HAP-1 (cell line): ENCODE measurements around the gene TNFSF13B.
A peak's percentile ranks its signal among the peaks of the same experiment; 100 is the strongest.

Experiments used
- DNase-seq, 2 experiments: peaks; one replicate each; pipeline ENCODE4 v3.0.0-alpha.2; 2016 to 2020; ENCODE audit warnings: low spot score in 2 of 2
- H3K27me3 ChIP-seq: fragments of 250-450 bp; sonication (Bioruptor Pico); 2 replicates; pipeline ENCODE4 v1.5.1; 2020; ENCODE audit warnings: low read depth, mild to moderate bottlenecking, moderate library complexity
- H3K36me3 ChIP-seq: fragments of 250-450 bp; sonication (Bioruptor Pico); replicated peaks from 2 replicates; pipeline ENCODE4 v1.5.1; 2020; ENCODE audit warnings: mild to moderate bottlenecking
- H3K4me1 ChIP-seq: fragments of 250-450 bp; sonication (Bioruptor Pico); 2 replicates; pipeline ENCODE4 v1.5.1; 2020; ENCODE audit warnings: mild to moderate bottlenecking
- H3K4me3 ChIP-seq: fragments of 250-450 bp; sonication (Bioruptor Pico); 2 replicates; pipeline ENCODE4 v1.5.1; 2020; ENCODE audit warnings: mild to moderate bottlenecking, moderate library complexity
- H3K9me3 ChIP-seq: fragments of 250-450 bp; sonication (Bioruptor Pico); 2 replicates; pipeline ENCODE4 v1.5.1; 2020; ENCODE audit warnings: mild to moderate bottlenecking, moderate library complexity
- in situ Hi-C: fragments of 300-500 bp; cut with MboI; formaldehyde crosslinking; loops from 3 replicates; pipeline ENCODE4 v1.14.3; 2020; ENCODE audit warnings: low sequenced_read_pairs, inconsistent platforms, mixed read lengths

The TNFSF13B gene

DNA sequence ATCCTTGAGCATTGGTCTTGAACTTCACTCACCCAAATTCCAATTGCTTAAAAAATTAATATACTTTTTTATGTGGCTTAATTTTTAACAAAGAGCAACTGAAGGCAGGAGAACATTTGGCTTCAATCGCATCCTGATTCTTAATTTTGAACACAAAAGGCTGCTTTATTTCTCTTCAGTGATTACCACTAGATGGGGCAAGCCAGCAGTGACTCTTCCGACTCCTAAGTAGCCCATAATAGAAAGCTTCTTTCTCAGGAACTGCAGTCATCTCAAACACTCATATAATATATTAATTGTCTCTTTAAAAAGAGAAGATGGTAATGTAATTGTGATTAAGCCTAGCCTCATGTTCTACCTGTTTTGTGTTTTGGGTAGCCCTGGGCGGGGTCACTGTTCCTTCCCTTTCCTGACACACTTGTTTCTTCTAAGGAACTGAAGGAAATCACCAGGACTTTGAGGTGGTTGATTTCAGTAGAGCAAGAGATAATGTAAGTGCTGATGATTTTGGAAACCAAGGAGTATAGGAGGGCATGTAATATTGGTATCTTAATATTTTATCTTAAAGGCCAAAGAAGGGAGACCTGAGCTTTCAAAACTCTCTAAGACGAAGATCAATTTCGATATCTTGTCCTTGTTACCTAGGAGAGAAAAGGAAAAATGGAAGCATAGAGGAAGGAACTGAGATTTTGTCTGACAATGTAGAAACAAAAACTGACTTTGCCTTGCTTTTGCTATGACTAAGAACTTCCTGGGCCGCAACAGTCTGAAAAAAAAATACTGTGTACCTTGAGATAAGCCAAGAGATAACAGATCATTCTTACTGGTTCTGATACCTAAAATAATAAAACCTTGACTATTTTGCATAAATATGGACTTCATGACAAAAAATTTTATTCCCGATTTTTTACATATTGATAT lies 73.1 kb downstream of the TNFSF13B start:
- Histone ChIP-seq H3K9me3 (no peaks in the 10 kb centered on the region), H3K4me3 (no peak overlapping the region), H3K36me3 (no peaks in the 10 kb centered on the region), H3K4me1 (no peaks in the 10 kb centered on the region), H3K27me3 (peaks cover 5% of the 10 kb centered on the region)
- peak in 1 of 2 experiments; percentile 4 for DNase-seq
- in situ Hi-C loops: loop anchor here (25.0 kb wide), 1 partner anchor 545 kb away; no protein-coding TSS in a partner anchor

DNA sequence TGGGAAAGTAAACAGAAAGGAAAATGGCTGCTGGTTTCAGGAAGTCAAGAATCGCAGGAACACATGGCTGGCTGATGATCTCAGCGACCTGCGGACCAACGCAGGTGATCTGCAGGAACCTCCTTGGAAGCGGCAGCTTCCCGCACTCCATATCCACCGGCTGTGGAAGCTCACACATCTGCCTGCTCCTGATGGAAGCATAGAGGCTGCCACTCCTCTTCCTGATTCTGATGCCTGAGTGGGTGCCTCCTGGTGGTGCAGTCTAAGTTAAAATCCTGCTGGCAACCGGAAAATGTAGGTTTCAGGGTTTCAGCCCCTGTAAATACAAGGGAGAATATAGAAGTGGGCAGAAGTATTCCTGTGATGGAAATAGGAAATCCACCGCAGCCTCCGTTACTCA lies 75.5 kb downstream of the TNFSF13B start:
- no peaks in the 10 kb centered on the region for H3K36me3 ChIP-seq
- no peaks in the 10 kb centered on the region for H3K9me3 ChIP-seq
- no peaks in the 10 kb centered on the region for H3K27me3 ChIP-seq
- H3K4me3 ChIP-seq: no peak overlapping the region
- H3K4me1 ChIP-seq: no peaks in the 10 kb centered on the region
- DNase-seq: no peak
- in situ Hi-C loops: loop anchor here (25.0 kb wide), 1 partner anchor 542 kb away; no protein-coding TSS in a partner anchor

DNA sequence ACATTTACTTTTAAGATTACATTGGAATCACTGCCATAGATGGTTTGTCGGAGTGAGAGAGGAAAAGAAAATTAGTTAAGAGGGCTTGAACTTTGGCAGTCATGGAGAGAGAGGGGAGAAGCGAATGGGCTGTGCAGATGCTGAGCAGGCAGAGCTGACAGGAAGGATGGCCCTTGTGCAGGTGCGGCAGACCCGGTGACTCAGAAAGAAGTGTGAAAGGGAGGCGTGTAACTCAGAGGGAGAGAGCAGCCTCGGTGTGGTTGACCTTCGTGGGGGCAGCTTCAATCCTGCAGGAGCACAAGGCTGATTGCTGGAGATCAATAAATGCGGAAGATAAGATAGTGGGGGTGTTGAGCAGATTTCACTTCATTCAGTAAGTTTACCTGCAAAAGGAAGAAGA lies 76.9 kb downstream of the TNFSF13B start:
- Histone ChIP-seq H3K4me1 (no peaks in the 10 kb centered on the region), H3K9me3 (no peaks in the 10 kb centered on the region), H3K27me3 (no peaks in the 10 kb centered on the region), H3K36me3 (no peaks in the 10 kb centered on the region), H3K4me3 (no peak overlapping the region)
- DNase-seq: no peak
- in situ Hi-C loops: loop anchor here (25.0 kb wide), 1 partner anchor 541 kb away; no protein-coding TSS in a partner anchor

DNA sequence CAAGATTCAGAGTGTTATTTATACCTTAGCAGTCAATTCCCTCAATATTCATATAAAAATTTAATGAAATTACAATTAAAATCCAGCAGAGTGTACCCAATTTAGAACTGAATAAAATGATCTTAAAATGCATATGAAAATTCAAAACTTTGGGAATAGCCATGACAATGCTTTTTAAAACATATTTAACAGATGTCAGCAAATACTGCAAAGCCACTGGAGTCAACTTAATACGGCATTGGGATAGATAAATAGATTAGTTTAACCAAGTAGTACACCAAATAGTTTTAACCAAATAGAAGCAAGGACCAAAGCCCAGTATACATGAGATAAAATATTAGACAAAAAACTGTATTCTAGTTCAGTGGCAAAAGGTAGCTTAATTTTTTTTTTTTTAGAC lies 79.8 kb downstream of the TNFSF13B start:
- Histone ChIP-seq H3K27me3 (no peaks in the 10 kb centered on the region), H3K4me1 (no peaks in the 10 kb centered on the region), H3K9me3 (no peaks in the 10 kb centered on the region), H3K4me3 (no peak overlapping the region), H3K36me3 (no peaks in the 10 kb centered on the region)
- in situ Hi-C loops: loop anchor here (25.0 kb wide), 1 partner anchor 538 kb away; no protein-coding TSS in a partner anchor
- no peak for DNase-seq

DNA sequence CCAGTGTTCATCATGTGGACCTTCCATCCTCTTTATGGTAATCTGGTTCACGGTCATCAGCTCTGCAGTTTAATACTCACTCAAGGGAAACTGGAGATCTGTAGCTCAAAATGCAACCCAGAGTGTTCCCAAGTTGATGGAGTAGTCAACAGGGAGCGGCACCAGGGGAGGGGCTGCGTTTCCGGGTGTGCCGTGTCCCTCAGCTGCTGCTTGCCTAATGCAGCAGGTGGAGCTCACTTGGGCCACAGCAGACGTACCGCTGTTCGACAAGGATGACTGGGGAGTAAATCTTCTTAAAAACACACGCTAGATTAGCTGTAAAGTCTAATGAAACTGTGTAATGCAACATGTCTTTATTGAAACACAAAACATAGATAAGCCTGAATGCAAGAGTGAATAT lies 81.1 kb downstream of the TNFSF13B start:
- Histone ChIP-seq H3K4me1 (no peaks in the 10 kb centered on the region), H3K4me3 (no peak overlapping the region), H3K9me3 (no peaks in the 10 kb centered on the region), H3K36me3 (no peaks in the 10 kb centered on the region), H3K27me3 (no peaks in the 10 kb centered on the region)
- in situ Hi-C loops: no loop called here
- no peak for DNase-seq

DNA sequence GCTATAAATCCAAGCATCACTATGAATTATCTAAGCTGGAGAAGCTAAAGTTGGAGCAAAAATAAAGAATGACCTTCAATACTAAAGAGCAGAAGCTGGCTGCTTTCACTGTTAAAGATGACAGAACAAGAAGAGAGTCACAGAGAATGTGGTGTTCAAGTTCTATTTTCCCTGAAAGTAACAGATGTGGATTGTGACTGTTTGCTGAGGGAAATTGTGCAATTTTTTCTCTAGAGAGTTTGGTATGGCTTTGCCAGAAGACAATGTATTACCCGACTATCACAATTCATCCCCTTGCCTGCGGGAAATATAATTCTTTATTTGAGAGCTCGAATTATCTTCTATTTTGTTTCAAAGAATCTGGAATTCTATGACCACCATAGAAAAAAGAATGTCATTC lies 83.1 kb downstream of the TNFSF13B start:
- in situ Hi-C loops: no loop called here
- H3K4me3 ChIP-seq: no peak overlapping the region
- DNase-seq: no peak
- H3K27me3 ChIP-seq: no peaks in the 10 kb centered on the region
- H3K36me3 ChIP-seq: no peaks in the 10 kb centered on the region
- H3K9me3 ChIP-seq: no peaks in the 10 kb centered on the region
- no peaks in the 10 kb centered on the region for H3K4me1 ChIP-seq

DNA sequence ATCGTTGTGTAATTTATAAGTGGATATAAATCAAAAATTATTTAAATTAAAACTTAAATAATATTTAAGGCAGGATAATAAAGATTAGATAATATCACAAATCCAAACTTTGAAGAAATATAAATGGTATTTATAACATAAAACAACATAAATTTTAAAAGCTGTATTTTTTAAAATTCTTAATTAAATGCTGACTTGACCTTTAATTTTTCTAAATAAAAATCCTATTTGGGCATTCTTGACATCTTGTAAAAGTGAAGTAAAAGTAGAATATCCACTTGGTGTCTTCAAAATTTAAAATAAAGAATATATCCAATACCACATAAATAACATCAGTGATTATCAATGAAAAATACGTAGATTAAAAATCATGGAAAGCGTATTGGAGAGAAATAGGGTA lies 87.7 kb downstream of the TNFSF13B start:
- in situ Hi-C loops: no loop called here
- no peak overlapping the region for H3K4me3 ChIP-seq
- no peaks in the 10 kb centered on the region for H3K36me3 ChIP-seq
- H3K9me3 ChIP-seq: no peaks in the 10 kb centered on the region
- no peaks in the 10 kb centered on the region for H3K27me3 ChIP-seq
- no peaks in the 10 kb centered on the region for H3K4me1 ChIP-seq
- no peak for DNase-seq
